HCT116 (cell line): Measurements from ENCODE around the gene GDPD5. TPM values are rescaled to one million over a fixed set of nuclear protein-coding genes. Genes with fewer than 3 reads are reported as not detected.

Source experiments
- ATAC-seq: fragments of 200-7000 bp; cut with Tn5 transposase; 2 replicates; pipeline ENCODE4 v1.9.1; 2020; ENCODE audit warnings: mild to moderate bottlenecking, moderate library complexity
- BruUV-seq: library from RNA; stranded (reverse); fragments of 400-500 nt; replicated peaks from 2 replicates; lab custom pipeline; 2021; lab: Mats Ljungman, UMichigan
- CTCF ChIA-PET: fragments of 300-600 bp; sonication (Branson Sonifier 250); formaldehyde crosslinking; loops from one replicate; lab custom pipeline; 2021; ENCODE audit warnings: antibody characterized with exemption; lab: Charles Lee
- POLR2A ChIA-PET: fragments of 300-600, 350-600 bp; sonication (Branson Sonifier 250); formaldehyde crosslinking; loops from one replicate; lab custom pipeline; 2021; ENCODE audit warnings: antibody characterized with exemption; lab: Charles Lee
- RAD21 ChIA-PET, 2 experiments: fragments of 300-600 bp; sonication (Branson Sonifier 250); formaldehyde crosslinking; loops; one replicate each; lab custom pipeline; 2023; ENCODE audit warnings: low total read pairs in 2 of 2; ENCODE audit not compliant: uncharacterized antibody in 2 of 2, unreplicated experiment in 2 of 2, low non-redundant PET in 1 of 2; lab: Charles Lee
- DNase-seq: peaks from one replicate; pipeline ENCODE4 v3.0.0-alpha.2; 2010; ENCODE audit warnings: low read depth, low spot score
- H2AFZ ChIP-seq: fragments of 200-600 bp; shearing (Covaris generic), sonication (generic); 2 replicates; pipeline ENCODE4 v1.6.1; 2017; ENCODE audit warnings: low read depth, mixed run types, mixed read lengths, antibody characterized with exemption, low read length; ENCODE audit not compliant: poor library complexity, severe bottlenecking
- H3K27ac ChIP-seq: 2 replicates; pipeline ENCODE4 v1.5.1; 2012; ENCODE audit warnings: low read depth, low read length
- H3K27me3 ChIP-seq: fragments of 200-600 bp; sonication (generic); 2 replicates; pipeline ENCODE4 v1.6.1; 2016; ENCODE audit warnings: mixed run types, low read length, mixed read lengths; ENCODE audit not compliant: insufficient read depth
- H3K36me3 ChIP-seq, 2 experiments: fragments of 200-500 bp in 1 of 2; fragments of 200-600 bp in 1 of 2; sonication (Bioruptor generic) in 1 of 2; sonication (generic) in 1 of 2; 2 replicates each; pipeline versions ENCODE4 v1.5.1 to v1.6.1; 2014 to 2016; ENCODE audit warnings: low read length in 2 of 2, inconsistent platforms in 1 of 2, mixed read lengths in 1 of 2, mixed run types in 1 of 2; ENCODE audit not compliant: insufficient read depth in 2 of 2, control insufficient read depth in 1 of 2
- H3K4me1 ChIP-seq, 2 experiments: fragments of 200-600 bp in 1 of 2; sonication (generic) in 1 of 2; 2 replicates each; pipeline versions ENCODE4 v1.5.1 to v1.6.1; 2012 to 2017; ENCODE audit warnings: low read length in 2 of 2, inconsistent platforms in 1 of 2, mild to moderate bottlenecking in 1 of 2, mixed read lengths in 1 of 2, mixed run types in 1 of 2, moderate library complexity in 1 of 2; ENCODE audit not compliant: insufficient read depth in 2 of 2, control insufficient read depth in 1 of 2
- H3K4me2 ChIP-seq: fragments of 200-600 bp; sonication (generic); 2 replicates; pipeline ENCODE4 v1.6.1; 2017; ENCODE audit warnings: mixed run types, low read length, mixed read lengths
- H3K4me3 ChIP-seq, 2 experiments: fragments of 200-600 bp in 1 of 2; sonication (generic) in 1 of 2; replicated peaks in 1 of 2; 2 replicates each; pipeline ENCODE4 v1.5.1; 2011 to 2016; ENCODE audit warnings: low read length in 2 of 2, control low read depth in 1 of 2, low read depth in 1 of 2, mild to moderate bottlenecking in 1 of 2, mixed read lengths in 1 of 2, mixed run types in 1 of 2
- H3K79me2 ChIP-seq: fragments of 200-600 bp; sonication (generic); 2 replicates; pipeline ENCODE4 v1.6.1; 2017; ENCODE audit warnings: mild to moderate bottlenecking, mixed run types, low read length, moderate library complexity, mixed read lengths; ENCODE audit not compliant: insufficient read depth
- H3K9ac ChIP-seq: fragments of 200-600 bp; sonication (generic); 2 replicates; pipeline ENCODE4 v1.6.1; 2016; ENCODE audit warnings: low read length, mixed read lengths
- H3K9me2 ChIP-seq: fragments of 200-600 bp; sonication (generic), shearing (Covaris generic); 2 replicates; pipeline ENCODE4 v1.6.1; 2017; ENCODE audit warnings: mixed run types, mild to moderate bottlenecking, moderate library complexity; ENCODE audit not compliant: insufficient read depth
- H3K9me3 ChIP-seq, 2 experiments: fragments of 200-500 bp in 1 of 2; fragments of 200-600 bp in 1 of 2; sonication (Bioruptor generic) in 1 of 2; sonication (generic) in 1 of 2; 2 replicates each; pipeline ENCODE4 v1.6.1; 2014 to 2017; ENCODE audit warnings: low read length in 2 of 2, mixed read lengths in 2 of 2, inconsistent platforms in 1 of 2, low read depth in 1 of 2, mild to moderate bottlenecking in 1 of 2, mixed run types in 1 of 2, moderate library complexity in 1 of 2; ENCODE audit not compliant: control insufficient read depth in 1 of 2, insufficient read depth in 1 of 2
- H4K20me1 ChIP-seq: fragments of 200-600 bp; sonication (generic), shearing (Covaris generic); 2 replicates; pipeline ENCODE4 v1.6.1; 2017; ENCODE audit warnings: mixed run types, mild to moderate bottlenecking, moderate library complexity; ENCODE audit not compliant: insufficient read depth
- CBX3 ChIP-seq: IDR thresholded peaks from 2 replicates; pipeline ENCODE4 v1.6.1; 2012; ENCODE audit warnings: low read depth
- ELF1 ChIP-seq: IDR thresholded peaks from 2 replicates; pipeline ENCODE4 v1.6.1; 2012; ENCODE audit warnings: low read depth, borderline replicate concordance
- EZH2phosphoT487 ChIP-seq: fragments of 200-600 bp; IDR thresholded peaks from 2 replicates; pipeline ENCODE4 v1.6.1; 2018; ENCODE audit warnings: antibody characterized with exemption, borderline replicate concordance
- POLR2A ChIP-seq: IDR thresholded peaks from 2 replicates; pipeline ENCODE4 v1.7.0; 2011; ENCODE audit warnings: borderline replicate concordance; ENCODE audit not compliant: insufficient read depth, insufficient read length; ENCODE audit errors: extremely low read depth
- POLR2AphosphoS5 ChIP-seq: IDR thresholded peaks from 2 replicates; pipeline ENCODE4 v1.6.1; 2011; ENCODE audit warnings: mild to moderate bottlenecking, low read depth, low read length, moderate library complexity
- SP1 ChIP-seq: IDR thresholded peaks from 2 replicates; pipeline ENCODE4 v1.6.1; 2012; ENCODE audit warnings: low read depth
- SRF ChIP-seq: IDR thresholded peaks from 2 replicates; pipeline ENCODE4 v1.6.1; 2012; ENCODE audit warnings: low read depth
- YY1 ChIP-seq: IDR thresholded peaks from 2 replicates; pipeline ENCODE4 v1.6.1; 2011; ENCODE audit warnings: low read length, low read depth, moderate library complexity, mild to moderate bottlenecking; ENCODE audit not compliant: insufficient replicate concordance; ENCODE audit errors: extremely low read depth
- ZFX ChIP-seq: fragments of 450-650 bp; IDR thresholded peaks from 2 replicates; pipeline ENCODE4 v1.6.1; 2017
- intact Hi-C: fragments of 100-400 bp; cut with micrococcal nuclease; formaldehyde crosslinking; loops from 2 replicates; pipeline ENCODE4 v1.10.0; 2022
- total RNA-seq: library from RNA; stranded (reverse); gene quantifications from one replicate; pipeline ENCODE4 v1.2.1, GENCODE V29; 2021; ENCODE audit not compliant: unreplicated experiment
- TF ChIP-seq, protein P1 (sequence below): IDR thresholded peaks from 2 replicates; pipeline ENCODE4 v1.6.1; 2012
- TF ChIP-seq, protein P2 (sequence below): IDR thresholded peaks from 2 replicates; pipeline ENCODE4 v1.6.1; 2012; ENCODE audit warnings: low read depth
- TF ChIP-seq, protein P3 (sequence below): IDR thresholded peaks from 2 replicates; pipeline ENCODE4 v1.6.1; 2011; ENCODE audit warnings: mild to moderate bottlenecking, low read length, moderate library complexity; ENCODE audit not compliant: insufficient replicate concordance; ENCODE audit errors: extremely low read depth

GDPD5 gene
- total RNA-seq, 1 experiment from 2014 or later = 27.5 TPM

DNA sequence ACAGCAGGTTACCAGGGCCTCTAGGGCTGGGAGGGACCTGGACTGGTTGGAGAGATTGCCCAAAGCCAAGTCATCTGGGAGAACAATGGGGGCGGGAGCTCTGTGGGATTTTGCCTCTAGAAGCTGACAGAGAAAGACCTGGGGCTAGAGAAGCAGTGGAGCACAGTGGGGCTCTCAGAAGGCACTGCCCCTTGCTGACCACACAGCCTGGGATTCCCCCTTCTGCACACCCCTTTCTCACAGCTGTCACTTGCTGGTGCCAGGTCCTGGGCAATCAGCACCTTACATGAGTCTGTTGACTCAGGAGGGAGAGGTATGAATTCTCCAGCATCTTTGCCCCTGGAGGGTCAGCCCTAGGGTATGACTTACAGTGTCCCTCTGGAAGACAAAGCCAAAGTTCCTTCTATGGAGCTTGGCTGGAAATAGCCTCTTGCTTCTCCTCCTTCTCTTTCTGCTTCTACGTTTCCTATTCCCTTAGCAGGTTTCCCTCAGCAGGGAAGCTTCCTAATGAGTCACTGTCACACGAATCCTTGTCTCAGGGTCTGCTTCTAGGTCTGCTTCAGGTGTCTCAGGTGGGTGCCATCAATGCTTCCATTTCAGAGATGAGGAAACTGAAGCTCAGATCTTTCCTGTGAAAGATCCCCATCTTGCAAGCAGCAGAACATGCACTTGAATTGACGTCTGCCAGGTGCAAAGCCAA, 27.0 kb downstream of the GDPD5 start:
- peaks cover 26 to 53% of the 10 kb centered on the region in 2 experiments for H3K4me1 ChIP-seq
- H3K4me2 ChIP-seq = peak overlapping the region; percentile 77

DNA sequence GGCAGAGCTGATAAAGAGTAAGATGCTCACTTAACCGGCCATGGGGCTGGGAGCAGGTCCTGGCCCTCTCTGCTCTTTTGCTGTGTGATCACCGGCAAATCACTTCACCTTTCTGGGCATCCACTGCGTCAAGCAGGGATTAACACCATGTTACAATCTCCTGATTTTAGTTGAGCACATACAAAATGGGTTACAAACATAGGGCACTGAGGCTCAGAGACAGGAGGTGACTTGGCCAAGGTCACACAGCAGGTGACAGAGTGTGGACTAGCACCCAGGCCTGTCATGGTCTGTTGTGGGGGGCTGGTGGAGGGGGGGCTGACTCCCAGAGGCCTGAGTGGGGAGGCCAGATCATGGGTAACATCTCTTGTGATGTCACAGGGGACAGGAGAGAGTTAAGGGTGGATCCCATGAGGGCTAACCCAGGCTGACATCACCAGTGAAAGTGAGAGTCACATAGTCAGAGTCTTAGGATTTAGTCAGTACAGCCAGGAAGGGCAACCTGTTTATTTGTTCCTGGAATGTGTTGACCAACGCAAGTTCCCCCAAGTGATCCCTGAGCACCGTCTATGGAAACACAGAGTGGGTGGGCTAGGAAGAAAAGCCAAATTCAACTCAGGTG, 27.8 kb downstream of the GDPD5 start:
- peak overlapping the region; percentile 25 for H3K4me2 ChIP-seq
- no peaks in the 10 kb centered on the region for H3K79me2 ChIP-seq
- peaks cover 26 to 55% of the 10 kb centered on the region in 2 experiments for H3K4me1 ChIP-seq
- CTCF ChIA-PET = no interaction called here
- POLR2A ChIA-PET = no interaction called here
- H3K4me3 ChIP-seq = no peak overlapping the region
- no TSS peak for BruUV-seq
- no peaks in the 10 kb centered on the region for H3K27me3 ChIP-seq
- H3K36me3 ChIP-seq = no peaks in the 10 kb centered on the region
- intact Hi-C loops = no loop called here
- no peaks in the 10 kb centered on the region for H4K20me1 ChIP-seq
- no peak overlapping the region for H3K9ac ChIP-seq
- no peaks in the 10 kb centered on the region for H3K9me3 ChIP-seq
- no peak overlapping the region for H2AFZ ChIP-seq
- ATAC-seq (no peak), DNase-seq (no peak)
- RAD21 ChIA-PET = no interaction called here
- H3K27ac ChIP-seq = no peak overlapping the region
- H3K9me2 ChIP-seq = no peaks in the 10 kb centered on the region
- TF ChIP-seq, protein P1, sequence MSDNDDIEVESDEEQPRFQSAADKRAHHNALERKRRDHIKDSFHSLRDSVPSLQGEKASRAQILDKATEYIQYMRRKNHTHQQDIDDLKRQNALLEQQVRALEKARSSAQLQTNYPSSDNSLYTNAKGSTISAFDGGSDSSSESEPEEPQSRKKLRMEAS = no peak
- no peak for TF ChIP-seq SRF
- TF ChIP-seq ELF1 = no peak
- no peak for TF ChIP-seq YY1
- TF ChIP-seq POLR2AphosphoS5 = no peak
- TF ChIP-seq EZH2phosphoT487 = no peak
- TF ChIP-seq ZFX = no peak
- no peak for TF ChIP-seq SP1
- TF ChIP-seq, protein P2, sequence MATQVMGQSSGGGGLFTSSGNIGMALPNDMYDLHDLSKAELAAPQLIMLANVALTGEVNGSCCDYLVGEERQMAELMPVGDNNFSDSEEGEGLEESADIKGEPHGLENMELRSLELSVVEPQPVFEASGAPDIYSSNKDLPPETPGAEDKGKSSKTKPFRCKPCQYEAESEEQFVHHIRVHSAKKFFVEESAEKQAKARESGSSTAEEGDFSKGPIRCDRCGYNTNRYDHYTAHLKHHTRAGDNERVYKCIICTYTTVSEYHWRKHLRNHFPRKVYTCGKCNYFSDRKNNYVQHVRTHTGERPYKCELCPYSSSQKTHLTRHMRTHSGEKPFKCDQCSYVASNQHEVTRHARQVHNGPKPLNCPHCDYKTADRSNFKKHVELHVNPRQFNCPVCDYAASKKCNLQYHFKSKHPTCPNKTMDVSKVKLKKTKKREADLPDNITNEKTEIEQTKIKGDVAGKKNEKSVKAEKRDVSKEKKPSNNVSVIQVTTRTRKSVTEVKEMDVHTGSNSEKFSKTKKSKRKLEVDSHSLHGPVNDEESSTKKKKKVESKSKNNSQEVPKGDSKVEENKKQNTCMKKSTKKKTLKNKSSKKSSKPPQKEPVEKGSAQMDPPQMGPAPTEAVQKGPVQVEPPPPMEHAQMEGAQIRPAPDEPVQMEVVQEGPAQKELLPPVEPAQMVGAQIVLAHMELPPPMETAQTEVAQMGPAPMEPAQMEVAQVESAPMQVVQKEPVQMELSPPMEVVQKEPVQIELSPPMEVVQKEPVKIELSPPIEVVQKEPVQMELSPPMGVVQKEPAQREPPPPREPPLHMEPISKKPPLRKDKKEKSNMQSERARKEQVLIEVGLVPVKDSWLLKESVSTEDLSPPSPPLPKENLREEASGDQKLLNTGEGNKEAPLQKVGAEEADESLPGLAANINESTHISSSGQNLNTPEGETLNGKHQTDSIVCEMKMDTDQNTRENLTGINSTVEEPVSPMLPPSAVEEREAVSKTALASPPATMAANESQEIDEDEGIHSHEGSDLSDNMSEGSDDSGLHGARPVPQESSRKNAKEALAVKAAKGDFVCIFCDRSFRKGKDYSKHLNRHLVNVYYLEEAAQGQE = no peak

More for the DNA sequence above, 27.0 kb downstream of the GDPD5 start:
- ATAC-seq (peak; percentile 37), DNase-seq (no peak)
- no peak overlapping the region for H3K9ac ChIP-seq
- no peaks in the 10 kb centered on the region for H4K20me1 ChIP-seq
- ChIA-PET RAD21 (no interaction called here), CTCF (no interaction called here), POLR2A (no interaction called here)
- H3K9me3 ChIP-seq = no peaks in the 10 kb centered on the region
- no peaks in the 10 kb centered on the region for H3K79me2 ChIP-seq
- H3K4me3 ChIP-seq = no peak overlapping the region
- no TSS peak for BruUV-seq
- H3K9me2 ChIP-seq = no peaks in the 10 kb centered on the region
- H3K36me3 ChIP-seq = no peaks in the 10 kb centered on the region
- no peak overlapping the region for H3K27ac ChIP-seq
- TF ChIP-seq POLR2AphosphoS5 (no peak), SP1 (no peak), POLR2A (no peak), SRF (no peak), CBX3 (no peak), ELF1 (no peak)
- TF ChIP-seq, protein P3, sequence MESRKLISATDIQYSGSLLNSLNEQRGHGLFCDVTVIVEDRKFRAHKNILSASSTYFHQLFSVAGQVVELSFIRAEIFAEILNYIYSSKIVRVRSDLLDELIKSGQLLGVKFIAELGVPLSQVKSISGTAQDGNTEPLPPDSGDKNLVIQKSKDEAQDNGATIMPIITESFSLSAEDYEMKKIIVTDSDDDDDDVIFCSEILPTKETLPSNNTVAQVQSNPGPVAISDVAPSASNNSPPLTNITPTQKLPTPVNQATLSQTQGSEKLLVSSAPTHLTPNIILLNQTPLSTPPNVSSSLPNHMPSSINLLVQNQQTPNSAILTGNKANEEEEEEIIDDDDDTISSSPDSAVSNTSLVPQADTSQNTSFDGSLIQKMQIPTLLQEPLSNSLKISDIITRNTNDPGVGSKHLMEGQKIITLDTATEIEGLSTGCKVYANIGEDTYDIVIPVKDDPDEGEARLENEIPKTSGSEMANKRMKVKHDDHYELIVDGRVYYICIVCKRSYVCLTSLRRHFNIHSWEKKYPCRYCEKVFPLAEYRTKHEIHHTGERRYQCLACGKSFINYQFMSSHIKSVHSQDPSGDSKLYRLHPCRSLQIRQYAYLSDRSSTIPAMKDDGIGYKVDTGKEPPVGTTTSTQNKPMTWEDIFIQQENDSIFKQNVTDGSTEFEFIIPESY = no peak
- intact Hi-C loops = no loop called here
- H2AFZ ChIP-seq = no peak overlapping the region
- no peaks in the 10 kb centered on the region for H3K27me3 ChIP-seq
